T-helper 9 cell (primary cell): ENCODE data around the gene COQ5.
"Not testable (repeated sequence)": the region's sequence is repeated elsewhere in the genome, so short reads cannot be mapped to it uniquely, and the experiment has no call there.

Experiments
- DNase-seq: peaks from one replicate; pipeline ENCODE4 v3.0.0-alpha.2; 2020

Gene COQ5

GRCh38 chr12:120529641-120530417 lies 871 bp upstream of the COQ5 start:
- no peak for DNase-seq

DNA sequence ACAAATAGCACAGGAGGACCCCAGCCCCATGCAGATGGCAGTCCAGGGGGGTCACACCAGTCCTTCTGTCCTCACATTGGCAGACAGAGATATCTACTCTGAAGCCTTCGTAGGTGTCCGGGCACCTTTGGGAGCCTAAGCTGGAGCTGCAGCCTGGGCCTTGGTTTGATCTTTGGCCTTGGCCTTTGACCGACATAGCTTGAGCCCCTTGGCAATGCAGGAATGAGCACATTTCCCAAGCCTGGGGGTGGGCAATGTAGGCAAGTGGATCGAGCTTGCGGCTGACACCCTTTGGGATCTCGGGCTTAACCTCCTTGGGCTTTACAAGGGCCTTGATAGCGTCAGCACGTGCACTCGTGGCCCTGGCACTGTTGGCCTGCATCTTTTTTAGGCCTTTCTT lies 6.4 kb downstream of the COQ5 start:
- no peak for DNase-seq

DNA sequence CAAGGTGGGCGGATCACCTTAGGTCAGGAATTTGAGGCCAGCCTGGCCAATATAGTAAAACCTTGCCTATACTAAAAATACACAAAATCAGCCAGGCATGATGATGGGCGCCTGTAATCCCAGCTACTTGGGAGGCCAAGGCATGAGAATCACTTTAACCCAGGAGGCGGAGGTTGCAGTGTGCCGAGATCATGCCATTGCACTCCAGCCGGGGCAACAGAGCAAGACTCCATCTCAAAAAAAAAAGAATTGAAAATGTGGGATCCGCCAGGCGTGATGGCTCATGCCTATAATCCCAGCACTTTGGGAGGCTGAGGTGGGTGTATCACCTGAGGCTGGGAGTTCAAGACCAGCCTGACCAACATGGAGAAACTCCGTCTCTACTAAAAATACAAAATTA lies 9.6 kb downstream of the COQ5 start:
- not testable (repeated sequence) for DNase-seq

GRCh38 chr12:120515496-120515895 lies 13.5 kb downstream of the COQ5 start:
- DNase-seq, result no peak

DNA sequence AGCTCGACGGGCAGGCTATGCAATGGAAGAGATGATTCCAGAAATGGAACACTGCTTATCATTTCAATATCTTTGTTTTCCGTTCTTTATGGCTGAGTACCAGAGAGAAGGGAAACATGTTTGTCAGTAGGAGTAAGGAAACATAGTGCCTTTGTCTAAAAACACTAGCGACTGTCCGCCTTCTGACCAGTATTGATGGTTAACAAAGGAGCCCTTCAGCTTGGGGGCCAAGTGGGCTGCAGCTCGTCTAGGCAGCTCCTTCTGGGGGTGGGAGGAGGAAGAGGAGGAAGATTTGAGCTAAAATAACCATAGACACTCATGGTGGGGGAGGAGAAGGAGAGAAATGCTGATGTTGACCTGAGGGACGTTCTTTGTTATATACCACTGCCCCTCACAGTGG lies 15.0 kb downstream of the COQ5 start:
- DNase-seq, result no peak

- DNase-seq, result no peak
Observed at GRCh38 chr12:120508537-120508936, 20.4 kb downstream of the COQ5 start.

GRCh38 chr12:120504587-120504986 lies 24.4 kb downstream of the COQ5 start:
- no peak for DNase-seq

- DNase-seq, result no peak
Observed at GRCh38 chr12:120500581-120500980, 28.4 kb downstream of the COQ5 start.

DNA sequence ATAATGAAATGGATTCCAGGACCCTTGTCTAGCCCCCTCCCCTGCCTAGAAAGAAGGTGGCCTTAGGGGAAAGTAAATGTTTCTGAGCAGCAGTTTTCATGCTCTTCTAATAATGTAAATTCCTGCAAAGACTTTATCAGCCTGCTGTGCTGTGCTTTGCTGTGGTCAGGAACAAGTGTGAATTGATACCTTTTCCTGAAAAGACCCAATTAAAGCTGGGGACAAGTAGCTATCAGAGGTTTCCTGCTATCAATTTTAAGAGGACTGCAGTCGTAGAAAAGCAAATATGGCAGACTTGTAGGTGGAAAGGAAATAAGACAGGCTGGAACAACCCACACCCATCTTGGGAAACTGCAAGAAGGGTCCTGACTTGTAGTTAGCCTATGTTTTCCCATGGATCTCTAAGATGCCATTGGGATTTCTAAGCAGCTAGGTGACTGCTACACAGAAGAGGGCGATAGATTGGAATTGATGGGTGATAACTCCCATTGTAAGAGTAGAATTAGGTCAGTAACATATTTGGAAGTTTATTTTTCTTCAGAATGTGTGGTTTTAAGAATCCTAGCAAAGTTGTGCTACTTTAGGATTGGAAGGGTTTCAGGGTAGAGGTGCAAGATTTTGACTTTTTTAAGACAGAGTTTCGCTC lies 30.0 kb downstream of the COQ5 start:
- no peak for DNase-seq

- no peak for DNase-seq
Observed at GRCh38 chr12:120497524-120498150, 31.3 kb downstream of the COQ5 start.

DNA sequence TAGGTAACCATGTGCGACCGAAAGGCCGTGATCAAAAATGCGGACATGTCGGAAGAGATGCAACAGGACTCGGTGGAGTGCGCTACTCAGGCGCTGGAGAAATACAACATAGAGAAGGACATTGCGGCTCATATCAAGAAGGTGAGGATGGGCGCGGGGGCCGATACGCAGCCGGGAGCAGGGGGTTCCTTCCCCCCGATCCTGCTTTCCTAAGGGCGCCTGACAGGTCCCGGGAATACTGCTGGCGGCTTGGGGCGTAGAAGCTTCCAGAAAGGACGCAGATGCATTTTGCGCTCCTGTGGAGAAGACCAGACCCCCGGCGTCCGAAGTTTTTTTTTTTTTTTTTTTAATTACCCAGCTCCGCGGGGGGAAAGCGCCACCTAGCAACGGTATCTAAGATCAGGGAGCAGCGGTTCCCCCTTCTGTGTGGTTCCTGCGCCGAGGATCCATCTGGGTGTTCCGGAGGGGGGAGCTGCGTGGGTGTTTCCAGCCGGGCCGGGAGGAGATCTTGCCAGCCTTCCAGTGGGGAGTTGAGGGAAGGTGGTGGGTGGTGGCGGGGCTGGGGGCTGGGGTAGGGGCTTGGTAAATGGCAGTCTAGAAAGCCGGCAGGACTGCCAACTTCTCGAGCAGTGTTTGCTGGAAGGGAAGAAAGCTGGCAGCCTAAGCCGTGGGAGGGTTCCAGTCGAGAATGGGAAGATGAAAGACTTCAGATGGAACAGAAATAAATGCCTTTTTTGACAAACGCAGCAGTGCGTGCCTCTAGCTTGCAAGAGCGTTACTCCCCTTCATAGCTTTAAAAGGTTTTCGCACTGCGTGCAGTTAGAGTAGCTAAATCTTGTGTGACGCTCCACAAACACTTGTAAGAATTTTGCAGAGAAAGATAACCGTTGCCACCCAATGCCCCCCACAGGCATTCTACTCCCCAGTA lies 32.3 kb downstream of the COQ5 start:
- peak; percentile 45 for DNase-seq

DNA sequence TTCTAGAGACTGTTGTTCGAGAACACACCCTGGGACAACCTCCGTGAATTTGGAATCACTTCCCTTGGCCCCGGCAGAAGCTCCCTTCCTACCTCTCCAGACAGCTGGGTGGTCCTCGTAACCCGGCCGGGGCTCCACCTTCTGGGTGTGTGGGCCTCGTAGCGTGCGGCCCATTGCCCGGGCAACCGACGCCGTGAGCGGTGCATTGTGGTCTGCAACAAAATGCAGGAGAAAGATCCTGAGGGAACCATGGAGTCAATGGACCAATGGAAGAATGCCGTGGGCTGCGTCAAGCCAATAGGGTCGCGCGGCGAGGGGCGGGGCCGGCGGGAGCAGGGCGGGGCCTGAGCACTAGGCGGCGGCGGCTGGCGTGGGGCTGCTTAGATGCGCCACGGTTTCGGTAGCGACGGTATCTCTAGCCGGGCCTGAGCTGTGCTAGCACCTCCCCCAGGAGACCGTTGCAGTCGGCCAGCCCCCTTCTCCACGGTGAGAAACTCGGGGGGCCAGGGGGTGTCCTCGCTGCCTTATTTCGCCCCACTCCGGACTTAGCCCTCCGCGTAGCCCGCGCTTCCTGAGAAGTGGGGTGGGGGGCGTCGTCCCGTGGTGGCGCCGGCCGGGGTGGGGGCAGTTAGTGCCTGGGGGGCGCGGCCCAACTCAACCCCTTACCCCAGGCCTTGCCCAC lies 33.1 kb downstream of the COQ5 start, which contains the start of gene DYNLL1:
TSS of gene DYNLL1 (plus strand) at position 383 of the 682 bp plus-strand sequence. CDS start 309 bp downstream, outside the sequence.
- DNase-seq, result peak; percentile 98

DNA sequence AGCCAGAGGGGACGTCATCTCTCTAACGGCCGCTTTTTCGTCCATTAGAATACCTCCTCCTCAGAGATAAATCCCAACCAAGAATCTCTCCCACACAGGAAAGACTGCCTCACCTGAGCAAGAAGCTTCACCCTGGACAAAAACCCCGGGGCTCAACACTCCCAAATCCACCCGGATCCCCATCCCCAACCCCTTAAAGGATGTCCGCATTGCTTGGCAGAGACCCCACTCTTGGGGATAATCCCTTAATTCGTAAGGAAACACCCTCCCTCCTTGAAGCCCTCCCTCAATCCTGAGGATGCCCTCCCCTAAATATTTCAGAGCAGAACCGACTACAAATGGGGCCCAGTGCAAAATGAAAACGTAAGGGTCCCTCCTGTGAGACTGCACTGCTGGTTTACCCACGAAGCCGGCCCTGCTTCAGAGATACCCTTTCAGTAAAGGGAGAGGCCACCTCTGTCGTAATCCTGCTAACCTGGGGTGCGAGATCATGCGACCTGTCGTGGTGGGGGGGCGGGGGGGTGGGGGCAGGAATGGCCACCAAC lies 33.7 kb downstream of the COQ5 start:
- no peak for DNase-seq

DNA sequence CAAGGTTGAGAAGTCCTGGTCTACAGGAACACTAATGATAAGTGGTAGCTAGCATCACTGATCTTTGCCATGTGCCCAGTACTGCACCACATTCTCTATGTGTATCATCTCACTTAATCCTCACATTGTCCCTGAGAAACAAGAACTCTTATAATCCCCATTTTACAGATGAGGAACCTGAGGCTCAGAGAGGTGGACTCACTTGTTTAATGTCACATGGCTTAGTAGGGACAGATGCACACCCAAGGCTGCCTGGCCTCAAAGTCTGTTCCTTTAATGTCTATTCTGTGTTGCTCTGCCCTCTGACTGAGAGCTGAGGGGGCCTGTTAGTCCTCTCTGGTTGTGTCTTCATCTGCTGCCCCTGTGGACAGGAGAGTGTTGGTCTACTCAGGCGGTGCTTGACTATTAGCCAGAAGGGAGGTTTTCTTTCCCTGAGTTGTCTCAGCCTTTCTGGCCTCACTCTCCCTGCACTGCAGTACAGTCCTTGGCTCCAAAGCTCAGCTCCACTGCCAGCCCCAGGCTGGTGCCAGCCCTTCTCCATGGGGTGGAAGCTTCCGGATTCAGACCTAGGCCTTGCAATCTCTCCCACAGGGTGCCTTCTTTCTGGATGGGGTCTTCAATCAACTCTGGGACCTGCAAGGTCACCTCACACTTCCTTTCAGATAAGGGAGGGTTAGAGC lies 38.0 kb downstream of the COQ5 start:
- DNase-seq, result no peak

DNA sequence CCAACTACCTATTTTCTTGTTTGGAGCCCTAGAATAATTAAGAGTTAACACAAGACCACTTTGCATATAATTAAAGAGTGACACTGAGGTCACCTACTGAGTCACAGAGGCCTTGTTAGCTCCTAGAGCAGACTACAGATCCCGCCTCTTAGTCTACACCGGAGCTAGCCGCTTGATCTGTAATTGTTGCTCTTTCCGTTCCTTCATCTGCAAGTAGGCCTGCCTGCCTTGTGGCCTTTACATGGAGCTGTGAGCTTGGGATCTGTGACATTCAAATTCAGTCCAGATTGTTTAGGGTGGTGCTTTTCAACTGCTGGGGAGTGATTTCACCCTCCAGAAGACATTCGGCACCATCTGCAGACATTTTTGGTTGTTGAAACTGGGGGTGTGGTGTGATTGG lies 38.6 kb downstream of the COQ5 start:
- no peak for DNase-seq

- no peak for DNase-seq
Observed at GRCh38 chr12:120489018-120489417, 39.9 kb downstream of the COQ5 start.

DNA sequence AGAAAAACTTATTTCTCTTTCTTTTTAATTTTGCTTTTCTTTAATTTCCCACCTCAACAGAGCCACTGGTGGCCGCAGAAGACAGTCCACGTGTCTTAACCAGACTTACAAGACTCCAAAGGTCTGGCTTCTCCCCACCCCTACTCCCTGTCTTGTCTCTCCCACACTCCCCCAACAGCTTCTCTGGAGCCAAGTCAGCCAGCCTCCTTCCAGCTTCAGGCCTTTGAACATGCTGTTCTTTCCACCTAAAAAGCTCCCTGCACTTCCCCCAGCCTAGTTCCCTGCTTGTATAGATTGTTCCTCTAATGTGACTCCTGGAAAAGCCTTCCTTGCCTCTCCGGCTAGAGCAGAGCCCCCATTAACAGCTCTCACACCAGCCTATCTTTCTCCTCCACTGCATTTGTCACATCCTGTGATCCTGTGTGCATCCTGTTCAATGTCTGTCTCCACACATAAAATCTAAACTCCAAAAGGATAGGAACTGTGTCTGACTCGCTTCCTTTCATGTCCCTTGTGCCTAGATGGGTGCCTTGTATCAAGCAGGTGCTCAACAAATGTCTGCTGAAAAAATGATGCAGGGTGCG lies 40.8 kb downstream of the COQ5 start:
- DNase-seq, result no peak

DNA sequence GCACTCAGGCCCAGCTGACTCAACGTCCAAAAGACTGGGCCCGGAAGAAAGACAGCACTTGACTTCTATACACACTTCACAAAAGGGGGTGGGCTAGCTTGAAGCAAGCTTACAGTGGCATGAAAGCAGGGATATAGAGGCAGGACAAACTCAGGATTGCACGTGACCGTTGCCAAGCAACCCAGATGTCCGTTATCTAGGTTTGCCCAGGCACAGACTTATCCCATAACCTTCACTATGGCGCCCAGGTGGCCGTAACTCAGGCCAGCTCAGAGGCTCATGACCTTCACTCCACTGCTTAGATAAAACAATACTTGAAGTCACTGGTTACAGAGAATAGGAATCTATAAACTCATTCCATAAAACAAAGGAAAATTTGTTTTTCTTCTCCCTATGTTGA lies 41.4 kb downstream of the COQ5 start:
- not testable (repeated sequence) for DNase-seq

GRCh38 chr12:120485961-120486881 lies 42.7 kb downstream of the COQ5 start:
- DNase-seq, result no peak

GRCh38 chr12:120483621-120484020 lies 45.3 kb downstream of the COQ5 start:
- no peak for DNase-seq
